ENCODE measurements around the gene GSAP. TPM values are rescaled to one million over a fixed set of nuclear protein-coding genes. Genes with fewer than 3 reads are reported as not detected.

Gene GSAP
- total RNA-seq, 2 experiments from 2014 or later: 7.8 to 8.7 TPM

GRCh38 chr7:77320714-77321113, 95.4 kb downstream of the GSAP start:
- H3K27me3 Mint-ChIP-seq: no peaks in the 10 kb centered on the region
- peaks cover 14% of the 10 kb centered on the region for H3K36me3 Mint-ChIP-seq (ENCODE audit: low read depth)
- H3K9me3 Mint-ChIP-seq: no peaks in the 10 kb centered on the region
- POLR2A ChIA-PET: no interaction called here
- H3K4me3 Mint-ChIP-seq: no peak overlapping the region
- peaks cover under 1% of the 10 kb centered on the region for H3K4me1 Mint-ChIP-seq
- H3K27ac Mint-ChIP-seq: no peak overlapping the region
- no peak for DNase-seq
- CTCF ChIA-PET: interaction anchor here (1.1 to 1.3 kb wide), 2 partner anchors 8 to 11 kb away, joined by 3 read pairs; no protein-coding TSS in a partner anchor

GRCh38 chr7:77320137-77320536, 96.0 kb downstream of the GSAP start:
- no peak overlapping the region for H3K4me3 Mint-ChIP-seq
- no peak for DNase-seq
- ChIA-PET POLR2A (no interaction called here), CTCF (interaction anchor here (1.1 to 1.3 kb wide), 2 partner anchors 9 to 12 kb away, joined by 3 read pairs; no protein-coding TSS in a partner anchor)
- no peaks in the 10 kb centered on the region for H3K9me3 Mint-ChIP-seq
- H3K4me1 Mint-ChIP-seq: no peaks in the 10 kb centered on the region
- no peaks in the 10 kb centered on the region for H3K27me3 Mint-ChIP-seq
- H3K36me3 Mint-ChIP-seq (ENCODE audit: low read depth): peaks cover 14% of the 10 kb centered on the region
- no peak overlapping the region for H3K27ac Mint-ChIP-seq

- ChIA-PET POLR2A (no interaction called here), CTCF (no interaction called here)
- Mint-ChIP-seq H3K9me3 (no peaks in the 10 kb centered on the region), H3K27me3 (no peaks in the 10 kb centered on the region), H3K4me1 (no peaks in the 10 kb centered on the region), H3K27ac (no peak overlapping the region), H3K4me3 (no peak overlapping the region), H3K36me3 (ENCODE audit: low read depth) (peaks cover 14% of the 10 kb centered on the region)
- no peak for DNase-seq
These were observed 98.1 kb downstream of the GSAP start for GRCh38 chr7:77318019-77318418.

GRCh38 chr7:77316219-77316978, 99.8 kb downstream of the GSAP start:
- POLR2A ChIA-PET: no interaction called here
- Mint-ChIP-seq H3K4me1 (no peaks in the 10 kb centered on the region), H3K4me3 (no peak overlapping the region), H3K27me3 (no peaks in the 10 kb centered on the region), H3K27ac (no peak overlapping the region), H3K9me3 (no peaks in the 10 kb centered on the region), H3K36me3 (ENCODE audit: low read depth) (peaks cover 14% of the 10 kb centered on the region)
- no peak for DNase-seq
- CTCF ChIA-PET: interaction anchor here (2.1 kb wide), 1 partner anchor 12 kb away, joined by 5 read pairs; no protein-coding TSS in a partner anchor

- Mint-ChIP-seq H3K9me3 (no peaks in the 10 kb centered on the region), H3K27ac (no peak overlapping the region), H3K36me3 (ENCODE audit: low read depth) (peaks cover 14% of the 10 kb centered on the region), H3K4me1 (no peaks in the 10 kb centered on the region), H3K4me3 (no peak overlapping the region), H3K27me3 (no peaks in the 10 kb centered on the region)
- ChIA-PET CTCF (interaction anchor here (1.2 to 2.1 kb wide), 2 partner anchors 13 to 33 kb away, joined by 3 to 5 read pairs; no protein-coding TSS in a partner anchor), POLR2A (no interaction called here)
- no peak for DNase-seq
These were observed 101.0 kb downstream of the GSAP start for GRCh38 chr7:77315182-77315591.

- POLR2A ChIA-PET: no interaction called here
- CTCF ChIA-PET: no interaction called here
These were observed 102.2 kb downstream of the GSAP start for GRCh38 chr7:77313876-77314480.

GRCh38 chr7:77313085-77313484, 103.1 kb downstream of the GSAP start:
- Mint-ChIP-seq H3K36me3 (ENCODE audit: low read depth) (peaks cover 10% of the 10 kb centered on the region), H3K4me3 (no peak overlapping the region), H3K27ac (no peak overlapping the region), H3K4me1 (no peaks in the 10 kb centered on the region), H3K27me3 (no peaks in the 10 kb centered on the region), H3K9me3 (no peaks in the 10 kb centered on the region)
- DNase-seq: no peak
- ChIA-PET POLR2A (no interaction called here), CTCF (no interaction called here)

More at GRCh38 chr7:77313876-77314480, 102.2 kb downstream of the GSAP start:
- DNase-seq: no peak
- no peaks in the 10 kb centered on the region for H3K4me1 Mint-ChIP-seq
- H3K27ac Mint-ChIP-seq: no peak overlapping the region
- H3K36me3 Mint-ChIP-seq (ENCODE audit: low read depth): peaks cover 8% of the 10 kb centered on the region
- no peak overlapping the region for H3K4me3 Mint-ChIP-seq
- no peaks in the 10 kb centered on the region for H3K9me3 Mint-ChIP-seq
- no peaks in the 10 kb centered on the region for H3K27me3 Mint-ChIP-seq

- Mint-ChIP-seq H3K27ac (no peak overlapping the region), H3K27me3 (no peaks in the 10 kb centered on the region), H3K36me3 (ENCODE audit: low read depth) (peaks cover 7% of the 10 kb centered on the region), H3K4me1 (no peaks in the 10 kb centered on the region), H3K4me3 (no peak overlapping the region), H3K9me3 (peaks cover 3% of the 10 kb centered on the region)
- ChIA-PET POLR2A (no interaction called here), CTCF (interaction anchor here (0.5 kb wide), 1 partner anchor 1040 kb away, joined by 4 read pairs; no protein-coding TSS in a partner anchor)
- DNase-seq: no peak
These were observed 105.2 kb downstream of the GSAP start for GRCh38 chr7:77310982-77311381.

GRCh38 chr7:77309714-77310220, 106.4 kb downstream of the GSAP start:
- POLR2A ChIA-PET: no interaction called here
- peaks cover 5% of the 10 kb centered on the region for H3K9me3 Mint-ChIP-seq
- peaks cover 7% of the 10 kb centered on the region for H3K36me3 Mint-ChIP-seq (ENCODE audit: low read depth)

GRCh38 chr7:77308792-77309191, 107.4 kb downstream of the GSAP start:
- no peak for DNase-seq
- POLR2A ChIA-PET: no interaction called here
- Mint-ChIP-seq H3K27me3 (no peaks in the 10 kb centered on the region), H3K4me3 (no peak overlapping the region), H3K36me3 (ENCODE audit: low read depth) (peaks cover 12% of the 10 kb centered on the region), H3K9me3 (peaks cover 8% of the 10 kb centered on the region), H3K4me1 (no peaks in the 10 kb centered on the region), H3K27ac (no peak overlapping the region)
- CTCF ChIA-PET: no interaction called here

More at GRCh38 chr7:77309714-77310220, 106.4 kb downstream of the GSAP start:
- Mint-ChIP-seq H3K27ac (no peak overlapping the region), H3K4me3 (no peak overlapping the region), H3K27me3 (no peaks in the 10 kb centered on the region), H3K4me1 (no peaks in the 10 kb centered on the region)
- CTCF ChIA-PET: no interaction called here
- no peak for DNase-seq

- ChIA-PET CTCF (interaction anchor here (0.6 to 1.2 kb wide), 3 partner anchors 22 to 59 kb away, joined by 3 to 4 read pairs (median 3); no protein-coding TSS in a partner anchor), POLR2A (no interaction called here)
- DNase-seq: no peak
- Mint-ChIP-seq H3K27ac (no peak overlapping the region), H3K4me3 (no peak overlapping the region), H3K9me3 (peaks cover 14% of the 10 kb centered on the region), H3K36me3 (ENCODE audit: low read depth) (peaks cover 12% of the 10 kb centered on the region), H3K4me1 (no peaks in the 10 kb centered on the region), H3K27me3 (no peaks in the 10 kb centered on the region)
These were observed 109.7 kb downstream of the GSAP start for GRCh38 chr7:77306231-77307067.

- H3K9me3 Mint-ChIP-seq: peaks cover 12% of the 10 kb centered on the region
- H3K36me3 Mint-ChIP-seq (ENCODE audit: low read depth): peaks cover 4% of the 10 kb centered on the region
- no peak overlapping the region for H3K4me3 Mint-ChIP-seq
- POLR2A ChIA-PET: no interaction called here
- no peak overlapping the region for H3K27ac Mint-ChIP-seq
- no peaks in the 10 kb centered on the region for H3K4me1 Mint-ChIP-seq
- H3K27me3 Mint-ChIP-seq: no peaks in the 10 kb centered on the region
- CTCF ChIA-PET: interaction anchor here (1.0 kb wide), 1 partner anchor 36 kb away, joined by 4 read pairs; no protein-coding TSS in a partner anchor
- DNase-seq: no peak
These were observed 120.6 kb downstream of the GSAP start for GRCh38 chr7:77295549-77295948.
